Activated CD8-positive, alpha-beta memory T cell treated with anti-CD3 and anti-CD28 coated beads, Interleukin-2, amount 50 U/mL, for 48 hours (primary cell): Measurements from ENCODE around the gene FBXO48.
"Not testable (repeated sequence)": the region's sequence is repeated elsewhere in the genome, so short reads cannot be mapped to it uniquely, and the experiment has no call there.

Experiments
- DNase-seq: peaks from one replicate; pipeline ENCODE4 v3.0.0-alpha.2; 2020

Gene FBXO48, protein sequence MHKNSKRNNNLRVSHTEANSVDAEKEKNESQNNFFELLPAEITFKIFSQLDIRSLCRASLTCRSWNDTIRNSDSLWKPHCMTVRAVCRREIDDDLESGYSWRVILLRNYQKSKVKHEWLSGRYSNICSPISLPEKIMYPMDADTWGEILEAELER

DNA sequence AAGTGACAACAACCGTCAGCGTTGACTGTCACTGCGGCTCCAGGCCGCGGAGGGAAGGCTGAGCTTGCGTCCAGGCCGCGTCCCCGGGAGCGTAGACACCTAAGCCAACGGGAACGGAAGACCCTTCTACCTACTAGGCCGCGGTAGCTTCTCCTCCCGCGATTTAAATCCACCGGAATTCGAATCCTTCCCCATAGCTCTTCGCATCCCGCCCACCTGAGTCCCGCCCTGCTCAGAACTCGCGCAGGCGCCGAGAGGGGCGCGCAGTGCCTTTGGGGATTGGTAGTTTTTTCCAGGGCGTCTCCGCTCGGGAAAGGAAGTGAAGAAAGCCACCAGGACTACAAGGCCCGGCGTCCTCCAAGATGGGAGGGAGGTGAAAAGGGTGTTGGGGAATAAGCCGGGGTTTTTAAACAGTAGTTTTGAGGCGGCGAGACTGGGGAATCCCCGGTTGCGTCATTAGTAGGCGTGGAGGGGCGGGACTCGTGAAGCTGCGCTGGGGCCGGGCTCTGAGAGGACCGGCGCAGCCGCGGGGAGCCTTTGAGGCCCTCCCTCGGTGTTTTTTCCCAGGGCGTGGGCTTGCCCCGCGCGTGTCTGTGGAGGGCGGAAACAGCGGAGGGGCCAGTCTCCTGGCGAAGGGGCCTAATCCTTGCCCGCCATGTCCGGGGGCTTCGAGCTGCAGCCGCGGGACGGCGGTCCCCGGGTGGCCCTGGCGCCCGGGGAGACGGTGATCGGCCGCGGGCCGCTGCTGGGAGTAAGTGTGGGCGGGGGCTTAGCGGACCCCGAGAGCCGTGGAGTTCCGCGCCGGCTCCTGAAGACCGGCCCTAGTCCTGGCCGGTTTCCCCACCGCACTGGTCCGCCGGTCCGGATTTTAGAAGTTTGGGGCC lies at the start of gene FBXO48, which contains the start of gene APLF:
TSS of gene FBXO48 (minus strand) at position 218 of the 884 bp plus-strand sequence. CDS start 2,149 bp downstream, outside the sequence.
TSS of gene APLF (plus strand) at position 509 of the 884 bp plus-strand sequence. CDS start at position 656, 147 bp downstream.
- peak; percentile 97 for DNase-seq

DNA sequence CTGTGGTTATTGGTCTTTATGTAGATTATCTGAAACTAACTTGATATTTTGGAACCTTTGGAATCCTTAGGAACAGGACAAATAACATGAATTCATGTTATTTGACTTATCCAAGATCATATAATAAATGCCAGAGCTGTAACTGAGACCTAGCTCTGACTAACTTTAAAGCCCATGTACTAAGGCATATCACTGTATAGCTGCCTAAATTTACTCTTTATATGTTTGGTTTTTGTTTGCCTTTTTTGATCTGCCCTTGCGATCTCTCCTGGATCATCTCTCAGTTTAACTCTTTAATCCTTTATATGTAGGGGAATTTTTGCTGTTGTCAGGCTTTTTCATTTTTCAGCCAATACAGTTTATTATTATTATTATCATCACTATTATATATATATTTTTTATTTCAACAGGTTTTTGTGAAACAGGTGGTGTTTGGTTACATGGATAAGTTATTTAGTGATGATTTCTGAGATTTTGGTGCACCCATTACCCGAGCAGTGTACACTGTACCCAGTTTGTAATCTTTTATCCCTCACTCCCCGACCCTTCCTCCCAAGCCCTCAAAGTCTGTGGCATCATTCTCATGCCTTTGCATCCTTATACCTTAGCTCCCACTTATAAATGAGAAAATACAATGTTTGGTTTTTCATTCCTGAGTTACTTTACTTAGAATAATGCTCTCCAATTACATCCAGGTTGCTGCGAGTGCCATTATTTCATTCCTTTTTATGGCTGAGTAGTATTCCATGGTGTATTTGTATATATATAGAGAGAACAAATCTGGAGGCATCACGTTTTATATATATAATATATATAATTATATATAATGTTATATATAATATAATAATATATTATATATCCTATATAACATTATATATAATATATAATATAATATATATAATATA lies 49.2 kb upstream of the FBXO48 start:
- DNase-seq: no peak

DNA sequence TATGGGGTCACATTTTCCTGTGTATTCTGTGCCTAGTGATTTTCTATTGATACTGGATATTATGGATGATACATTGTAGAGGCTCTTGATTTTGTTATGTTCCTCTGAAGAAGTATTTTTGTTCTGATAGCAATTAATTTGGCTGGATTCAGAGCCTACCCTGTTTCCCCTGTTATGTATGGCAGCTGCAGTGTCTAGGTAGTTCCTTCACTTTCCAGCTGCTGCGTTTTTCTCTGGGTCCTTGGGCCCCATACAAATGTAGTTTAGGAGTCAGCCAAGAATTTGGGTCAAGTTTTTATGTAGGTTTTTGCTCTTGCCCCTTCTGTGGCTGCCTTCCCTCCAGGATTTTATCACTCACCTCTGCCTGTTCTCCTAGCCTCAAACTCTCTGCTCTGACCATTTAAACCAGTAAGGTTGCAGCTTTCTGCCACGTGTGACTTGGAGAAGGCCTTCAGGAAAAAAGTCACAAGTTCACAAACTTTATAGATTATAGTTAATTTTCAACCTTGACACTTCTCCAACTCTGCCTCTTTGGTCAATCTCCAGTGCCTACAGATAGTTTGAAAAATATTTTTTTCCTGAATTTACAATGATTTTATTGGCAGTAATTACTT lies 47.3 kb upstream of the FBXO48 start:
- DNase-seq: no peak

DNA sequence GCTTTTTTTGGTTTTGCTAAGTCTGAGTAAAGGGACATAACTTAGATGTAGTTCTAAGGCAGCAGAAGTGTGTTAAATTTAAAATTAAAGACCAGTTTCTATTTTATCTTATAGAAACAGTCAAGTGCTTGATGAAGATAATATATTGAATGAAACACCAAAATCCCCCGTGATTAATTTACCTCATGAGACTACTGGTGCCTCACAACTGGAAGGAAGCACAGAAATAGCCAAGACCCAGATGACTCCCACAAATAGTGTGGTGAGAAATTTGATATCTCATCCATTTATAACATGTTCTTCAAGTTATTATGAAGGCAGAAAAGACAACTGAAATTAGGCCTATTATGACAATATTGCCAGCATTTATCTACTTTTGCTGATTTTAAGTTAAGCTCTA lies 45.9 kb upstream of the FBXO48 start:
- no peak for DNase-seq

DNA sequence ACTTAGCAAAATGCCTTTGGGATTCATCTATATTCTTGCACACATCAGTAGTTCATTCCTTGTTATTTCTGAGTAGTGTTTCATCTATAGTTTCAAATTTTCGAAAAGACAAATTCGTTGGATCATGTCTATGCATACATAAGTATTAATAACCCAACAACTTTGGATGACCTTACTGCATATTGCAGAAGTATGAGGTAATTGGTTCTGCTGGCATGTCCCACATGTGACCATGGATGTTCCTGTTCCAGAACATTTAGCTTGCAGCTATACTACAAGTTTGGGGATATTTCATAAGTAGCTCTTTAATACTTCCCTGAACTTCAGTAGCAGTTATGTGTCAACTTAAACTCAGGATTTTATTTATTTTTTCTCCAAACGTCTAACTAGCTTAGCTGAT lies 45.2 kb upstream of the FBXO48 start:
- DNase-seq: no peak

DNA sequence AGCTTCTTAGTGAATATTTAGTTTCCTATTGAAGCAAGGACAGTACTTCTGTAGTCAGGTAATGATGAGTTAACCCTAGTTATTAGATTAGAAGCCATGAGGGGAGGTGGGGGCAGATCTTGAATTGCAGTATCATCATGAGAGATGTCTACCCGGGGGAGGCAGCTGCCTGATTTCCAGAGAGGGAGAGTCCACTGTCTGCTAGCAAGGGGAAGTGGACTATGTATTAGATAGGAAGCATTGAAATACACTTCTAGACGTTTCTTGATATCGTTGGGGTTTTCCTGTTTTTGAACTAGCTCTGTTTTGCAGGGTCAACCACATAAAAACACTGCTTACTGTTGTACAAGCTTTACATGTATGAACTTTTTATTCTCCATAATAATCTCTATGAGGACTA lies 39.1 kb upstream of the FBXO48 start:
- no peak for DNase-seq

DNA sequence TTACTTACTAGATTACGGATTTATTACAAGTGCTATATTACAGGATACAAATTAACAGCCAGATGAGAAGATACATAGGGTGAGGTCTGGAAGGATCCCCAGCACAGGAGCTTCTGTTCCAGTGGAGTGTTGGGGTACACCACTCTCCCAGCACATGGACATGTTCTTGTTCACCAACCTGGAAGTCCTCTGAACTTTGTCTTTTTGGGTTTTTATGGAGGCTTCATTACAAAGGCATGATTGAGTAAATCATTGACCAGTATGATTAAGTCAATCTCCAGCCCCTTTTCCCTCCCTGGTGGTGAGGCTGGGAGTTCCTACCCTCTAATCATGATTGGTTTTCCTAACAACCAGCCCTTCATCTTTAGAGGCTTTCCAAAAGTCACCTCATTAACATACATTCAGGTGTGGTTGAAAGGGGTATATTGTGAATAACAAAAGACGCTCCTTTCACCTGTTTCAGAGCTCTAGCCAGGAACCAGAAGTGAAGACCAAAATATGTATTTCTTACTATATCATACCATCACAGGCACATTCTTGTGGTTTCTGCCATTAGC lies 38.6 kb upstream of the FBXO48 start:
- DNase-seq: no peak

DNA sequence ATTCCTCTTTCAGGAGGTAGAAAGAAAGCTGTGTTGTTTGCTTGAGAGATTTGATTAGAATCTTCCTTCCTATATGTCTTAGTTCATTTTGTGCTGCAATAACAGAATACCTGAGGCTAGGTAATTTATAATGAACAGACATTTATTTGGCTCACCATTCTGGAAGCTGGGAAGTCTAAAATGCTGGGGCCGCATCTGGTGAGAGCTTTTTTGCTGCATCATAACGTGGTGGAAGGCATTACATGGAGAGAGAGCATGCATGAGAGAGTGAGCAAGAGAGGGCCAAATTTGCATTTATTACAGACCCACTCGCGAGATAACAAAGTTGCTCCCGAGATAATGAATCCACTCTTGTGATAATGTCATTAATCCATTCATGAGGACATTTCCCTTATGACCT lies 34.7 kb upstream of the FBXO48 start:
- no peak for DNase-seq

DNA sequence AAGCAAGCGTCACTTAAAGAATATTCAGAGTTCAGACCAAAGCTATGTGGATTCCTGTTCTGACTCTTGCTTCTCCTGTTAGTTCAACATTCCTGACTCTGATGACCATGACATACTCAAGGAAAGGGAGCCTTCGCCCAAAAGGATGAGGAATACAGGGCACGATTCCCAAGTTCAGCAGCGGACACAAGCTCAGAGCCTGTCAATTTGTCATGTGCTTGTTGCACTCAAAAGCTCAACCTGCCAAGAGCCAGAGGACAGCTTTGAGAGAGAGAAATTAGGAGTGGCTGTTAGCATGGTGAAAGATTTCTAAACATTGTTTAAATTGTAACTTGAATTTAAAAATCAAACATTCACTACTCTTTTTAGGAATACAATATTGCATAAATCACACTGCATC lies 33.6 kb upstream of the FBXO48 start:
- DNase-seq: no peak

DNA sequence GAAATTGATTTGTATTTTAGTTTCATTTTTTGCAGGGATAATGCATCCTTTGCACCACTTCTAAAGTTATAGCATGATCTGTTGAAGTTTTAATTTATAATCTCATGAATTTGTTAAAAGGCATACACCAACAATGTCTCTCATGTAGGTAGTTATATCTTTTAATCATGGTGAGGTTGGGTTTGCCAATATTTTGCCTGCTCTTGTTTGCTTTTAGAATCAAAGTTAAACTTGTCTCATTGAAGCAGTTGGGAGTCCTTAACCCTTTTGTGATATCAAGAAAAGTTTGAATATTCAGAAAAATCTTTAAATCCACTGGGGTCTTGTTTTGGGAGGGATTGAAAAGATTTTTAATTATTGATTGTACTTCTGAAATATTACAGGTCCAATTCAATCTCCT lies 32.0 kb upstream of the FBXO48 start:
- no peak for DNase-seq

DNA sequence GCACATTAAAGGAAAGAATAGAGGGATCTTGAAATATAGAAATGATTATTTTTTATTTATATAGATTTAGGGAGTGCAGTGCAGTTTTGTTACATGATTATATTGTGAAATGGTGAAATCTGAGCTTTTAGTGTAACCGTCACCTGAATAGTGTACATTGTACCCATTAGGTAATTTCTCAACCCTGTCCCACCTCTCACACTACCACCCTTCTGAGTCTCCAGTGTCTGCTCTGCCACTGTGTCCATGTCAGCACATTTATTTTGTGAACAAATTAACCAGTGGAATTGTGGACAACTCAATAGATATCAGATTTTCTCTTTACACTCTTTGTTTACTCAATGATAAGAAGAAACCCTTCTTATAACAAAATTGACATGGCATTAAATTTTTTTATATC lies 24.5 kb upstream of the FBXO48 start:
- no peak for DNase-seq

DNA sequence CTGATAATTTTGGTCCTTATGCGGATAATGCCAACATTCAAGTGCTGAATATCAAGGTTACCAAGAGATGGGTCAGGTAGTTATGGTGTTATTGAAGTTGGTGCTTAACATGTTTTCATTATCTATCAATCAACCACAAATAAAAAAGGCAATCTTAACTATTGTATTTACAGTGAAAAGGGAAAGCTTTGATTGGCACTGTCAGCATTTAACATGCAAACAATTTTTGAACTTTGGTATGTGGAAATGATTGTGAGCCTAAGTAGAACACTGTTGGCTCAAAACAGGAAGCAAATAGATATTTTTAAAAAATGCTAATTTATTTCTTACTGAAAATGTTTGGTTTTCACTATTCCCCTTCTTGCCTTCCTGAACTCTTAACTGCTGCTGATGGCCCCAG lies 22.2 kb upstream of the FBXO48 start:
- no peak for DNase-seq

DNA sequence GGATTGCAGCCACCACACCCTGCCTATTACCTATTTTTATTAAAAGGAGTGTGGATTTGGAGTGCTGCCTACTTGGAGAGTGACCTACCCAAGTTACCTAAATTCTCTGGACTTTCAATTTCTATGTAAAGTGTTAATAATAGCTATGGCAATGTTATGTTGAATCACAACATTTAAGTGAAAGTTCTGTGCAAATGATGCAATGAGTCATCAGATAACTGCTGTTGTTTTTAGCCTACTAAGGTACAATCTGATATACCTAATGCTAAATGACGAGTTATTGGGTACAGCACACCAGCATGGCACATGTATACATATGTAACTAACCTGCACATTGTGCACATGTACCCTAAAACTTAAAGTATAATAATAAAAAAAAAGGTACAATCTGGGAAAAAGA lies 21.5 kb upstream of the FBXO48 start:
- DNase-seq: not testable (repeated sequence)

DNA sequence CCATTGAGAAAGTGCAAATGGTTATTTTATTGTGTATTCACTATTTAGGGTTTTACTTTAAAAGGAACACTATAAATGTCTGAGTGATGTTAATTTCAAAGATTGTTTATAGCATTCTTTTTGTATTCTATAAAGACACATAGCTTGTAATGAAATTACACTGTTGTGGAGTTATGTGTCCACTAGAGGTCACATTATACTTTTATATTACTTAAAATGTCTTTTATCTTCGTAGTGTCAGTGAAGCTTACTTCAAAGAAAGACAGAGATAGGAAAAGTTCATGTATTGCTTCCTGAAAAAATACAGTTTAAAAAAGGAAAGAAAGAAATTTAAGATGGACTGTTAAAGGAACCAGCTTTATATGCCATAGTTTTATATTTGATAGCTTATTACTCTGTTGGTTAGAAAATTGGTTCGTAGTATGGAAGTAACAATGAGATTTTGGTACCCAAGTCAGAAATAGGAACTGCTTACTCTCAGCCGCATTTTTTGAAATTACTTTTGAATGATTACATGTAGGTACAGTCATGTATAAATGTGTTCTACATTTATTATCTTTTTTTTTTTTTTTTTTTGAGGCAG lies 20.8 kb upstream of the FBXO48 start:
- no peak for DNase-seq

DNA sequence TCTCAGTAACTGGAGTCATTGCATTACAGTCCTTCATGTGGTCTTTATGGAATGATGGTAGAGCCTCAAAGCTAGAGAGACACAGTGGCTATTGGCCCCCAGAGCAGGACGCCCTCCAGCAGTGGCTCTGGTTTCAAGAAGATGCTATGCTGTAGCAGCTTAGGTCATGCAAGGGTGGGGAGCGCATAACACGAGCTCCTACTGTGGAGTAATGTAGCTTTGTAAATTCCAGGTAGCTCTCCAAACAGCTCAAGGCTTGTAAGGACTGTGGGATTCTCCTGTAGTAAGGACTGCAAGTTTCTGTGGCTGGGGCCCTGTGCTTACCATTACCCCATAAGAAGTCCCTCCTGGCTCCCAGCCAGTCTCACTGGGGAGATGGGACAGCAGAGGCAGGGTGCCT lies 15.9 kb upstream of the FBXO48 start:
- no peak for DNase-seq

DNA sequence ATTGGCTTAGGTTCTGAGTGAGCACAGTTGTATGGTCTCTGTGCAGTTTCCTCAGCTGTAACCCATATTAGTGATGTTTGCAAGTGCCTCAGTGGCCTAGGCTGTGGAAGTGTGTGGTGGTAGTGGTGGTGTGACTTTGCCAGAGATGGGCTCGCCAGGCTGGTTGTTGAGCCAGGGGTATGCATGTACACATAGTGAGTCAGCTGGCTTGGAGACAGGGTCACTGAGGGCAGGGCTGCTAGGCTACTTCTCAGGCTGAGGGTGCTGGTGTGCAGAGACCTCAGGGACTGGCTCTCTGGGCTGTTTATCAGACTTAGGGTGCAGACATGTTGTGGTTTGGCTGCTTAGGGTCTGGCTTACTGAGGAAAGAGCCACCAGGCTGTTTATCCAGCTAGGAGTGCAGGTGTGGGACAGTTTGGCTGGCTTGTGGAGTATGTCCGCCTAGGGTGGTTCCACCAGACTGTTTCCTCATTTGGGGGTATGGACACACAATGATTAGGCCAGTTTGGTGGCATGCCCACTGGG lies 15.3 kb upstream of the FBXO48 start:
- no peak for DNase-seq

DNA sequence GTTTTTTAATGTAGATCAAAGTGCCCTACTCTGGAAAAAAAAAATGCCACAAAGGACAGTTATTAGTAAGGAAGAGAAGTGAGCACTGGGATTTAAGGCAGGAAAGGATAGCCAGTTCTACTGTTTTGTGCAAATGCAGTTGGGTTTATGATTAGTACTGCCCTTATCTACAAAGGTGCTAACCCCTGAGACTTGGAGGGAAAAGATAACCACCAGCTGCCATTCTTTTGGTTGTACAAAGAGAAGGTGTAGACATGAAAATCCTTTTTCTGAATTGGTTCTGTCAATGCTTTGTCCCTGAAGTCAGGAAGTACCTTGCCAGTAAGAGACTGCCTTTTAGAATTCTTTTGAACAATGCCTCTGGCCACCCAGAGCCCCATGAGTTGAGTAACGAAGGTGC lies 11.6 kb upstream of the FBXO48 start:
- no peak for DNase-seq

DNA sequence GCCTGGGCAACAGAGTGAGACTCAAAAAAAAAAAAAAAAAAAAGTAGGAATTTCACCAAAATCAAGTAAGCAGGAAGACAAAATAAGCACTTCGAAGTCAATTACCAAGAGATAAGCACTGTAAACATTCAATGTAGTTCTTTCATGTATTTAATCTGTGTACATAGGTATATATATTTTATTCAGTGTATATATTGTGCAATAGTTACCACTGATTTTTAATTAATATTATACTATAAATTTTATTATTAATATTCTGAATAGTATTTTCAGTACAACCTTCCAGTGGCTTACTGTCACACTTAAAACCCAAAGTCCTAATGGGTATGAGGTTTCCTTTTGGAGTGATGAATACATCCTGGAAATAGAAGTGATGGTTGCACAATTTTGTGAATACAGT lies 9.4 kb upstream of the FBXO48 start:
- no peak for DNase-seq

DNA sequence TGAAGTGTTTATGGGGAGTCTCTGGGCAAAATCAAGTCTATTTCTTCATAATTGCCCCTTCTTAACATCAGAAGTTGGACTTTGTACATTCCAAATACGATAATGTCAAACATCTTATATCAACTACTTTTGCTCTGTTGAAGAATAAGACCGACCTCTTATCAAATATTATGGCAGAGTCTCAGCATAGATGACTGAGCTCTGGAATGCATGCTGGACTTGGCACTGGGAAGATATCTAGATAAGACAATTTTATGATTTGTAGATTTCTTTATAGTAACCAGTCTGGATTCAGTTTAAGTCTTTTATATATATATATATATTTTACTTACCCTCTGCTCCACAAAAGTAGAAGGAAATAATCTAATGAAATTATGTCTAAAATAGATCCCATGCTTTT lies 8.5 kb upstream of the FBXO48 start:
- DNase-seq: no peak

DNA sequence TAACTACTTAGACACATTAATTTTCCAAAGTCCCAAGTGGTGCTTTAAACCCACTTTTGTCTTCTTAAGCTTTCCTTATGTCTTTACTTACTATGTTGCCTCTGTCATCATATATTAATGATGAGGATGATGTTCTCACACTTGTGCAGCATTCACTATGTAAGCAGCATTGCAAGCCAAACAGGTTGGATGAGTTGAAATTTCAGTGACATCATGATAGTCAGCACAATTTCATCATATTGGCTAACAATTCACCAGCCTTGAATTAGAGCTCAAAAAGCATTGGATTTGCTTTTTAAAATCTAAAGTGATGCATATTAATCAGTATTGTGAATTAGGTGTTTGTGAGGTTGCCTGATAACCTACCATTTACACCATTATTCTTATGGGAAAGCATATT lies 8.0 kb upstream of the FBXO48 start:
- DNase-seq: no peak

DNA sequence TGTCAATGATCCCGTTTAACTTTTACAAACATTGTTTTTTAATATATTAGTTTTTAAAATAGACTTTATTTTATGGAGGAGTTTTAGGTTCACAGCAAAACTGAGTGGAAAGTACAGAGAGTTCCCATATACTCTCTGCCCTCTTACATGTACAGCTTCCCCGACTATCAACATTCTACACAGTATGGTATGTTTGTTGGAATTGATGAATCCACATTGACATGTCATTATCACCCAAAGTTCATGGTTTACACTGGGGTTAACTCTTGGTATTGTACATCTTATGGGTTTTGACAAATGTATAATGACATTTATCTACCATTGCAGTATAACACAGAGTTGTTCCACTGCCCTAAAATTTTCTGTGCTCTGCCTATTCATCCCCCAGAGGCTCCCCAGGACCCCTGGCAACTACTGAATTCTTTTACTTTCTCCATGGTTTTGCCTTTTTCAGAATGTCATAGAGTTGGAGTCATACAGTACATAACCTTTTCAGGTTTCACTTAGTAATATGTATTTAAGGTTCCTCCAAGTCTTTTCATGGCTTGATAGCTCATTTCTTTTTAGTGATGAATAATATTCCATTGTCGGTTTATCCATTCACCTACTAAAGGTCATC lies 5.8 kb upstream of the FBXO48 start:
- no peak for DNase-seq

DNA sequence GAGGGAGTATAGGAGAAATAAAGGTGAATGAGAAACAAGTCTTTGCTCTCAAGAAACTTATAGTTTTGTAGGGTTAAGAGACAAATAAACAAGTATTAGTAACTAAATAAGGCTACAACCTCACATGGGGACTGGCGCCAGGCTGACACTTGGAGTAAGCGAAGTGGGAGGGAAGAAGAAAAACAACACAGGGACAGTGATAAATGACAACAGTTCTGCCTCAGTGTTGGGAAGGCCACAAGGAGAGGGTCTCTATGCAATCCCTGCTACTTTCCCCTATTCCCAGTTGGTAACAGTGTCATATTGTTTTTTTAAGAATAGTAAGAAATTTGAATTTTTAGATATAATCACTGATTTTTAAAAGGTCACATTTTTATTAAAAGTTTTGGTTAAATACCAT lies 4.3 kb upstream of the FBXO48 start:
- no peak for DNase-seq
